ENCODE measurements around the gene OSBP. TPM values are rescaled to one million over a fixed set of nuclear protein-coding genes. Genes with fewer than 3 reads are reported as not detected.

The OSBP gene
- total RNA-seq, 3 donors from 2014 or later = 42.4 to 48.2 (median 43.9) TPM

DNA sequence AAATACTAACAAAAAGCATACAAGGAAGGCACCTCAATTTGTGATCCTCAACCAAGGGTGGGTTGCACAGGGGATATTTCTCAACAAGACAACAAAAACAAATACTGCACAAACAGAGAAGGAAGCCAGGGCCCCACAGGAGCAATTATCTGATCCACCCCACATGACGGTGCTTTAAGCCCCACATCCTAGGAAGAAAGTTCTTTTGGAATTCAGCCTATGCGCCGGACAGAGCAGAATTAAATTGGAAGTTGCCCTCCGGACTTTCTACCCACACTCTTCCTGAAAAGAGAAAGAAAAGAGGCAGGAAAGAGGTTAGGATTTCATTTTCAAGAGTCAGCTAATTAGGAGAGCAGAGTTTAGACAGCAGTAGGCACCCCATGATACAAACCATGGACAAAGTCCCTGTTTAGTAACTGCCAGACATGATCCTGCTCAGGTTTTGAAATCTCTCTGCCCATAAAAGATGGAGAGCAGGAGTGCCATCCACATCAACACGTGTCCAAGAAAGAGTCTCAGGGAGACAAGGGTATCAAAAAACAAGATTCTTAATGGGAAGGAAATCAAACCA is 40.6 kb downstream of the OSBP start:
- no peaks in the 10 kb centered on the region for H3K4me1 ChIP-seq
- intact Hi-C loops (cut with DNase I; ENCODE audit: low total_unique reads) = loop anchor here (5.0 kb wide), 1 partner anchor 998 kb away; the partner anchor contains the start of genes LPXN and ZFP91
- H3K27ac ChIP-seq = peak overlapping the region; percentile 27 to 54
- no peak for DNase-seq (ENCODE audit: low spot score in 2 of 2)
- H3K27me3 ChIP-seq = no peaks in the 10 kb centered on the region
- no peak overlapping the region for H3K4me3 ChIP-seq
- no peak for TF ChIP-seq POLR2A (IDR thresholded peaks at IDR 0.05)
- no peak for TF ChIP-seq POLR2AphosphoS5 (IDR thresholded peaks at IDR 0.05)
- TF ChIP-seq, protein P1, sequence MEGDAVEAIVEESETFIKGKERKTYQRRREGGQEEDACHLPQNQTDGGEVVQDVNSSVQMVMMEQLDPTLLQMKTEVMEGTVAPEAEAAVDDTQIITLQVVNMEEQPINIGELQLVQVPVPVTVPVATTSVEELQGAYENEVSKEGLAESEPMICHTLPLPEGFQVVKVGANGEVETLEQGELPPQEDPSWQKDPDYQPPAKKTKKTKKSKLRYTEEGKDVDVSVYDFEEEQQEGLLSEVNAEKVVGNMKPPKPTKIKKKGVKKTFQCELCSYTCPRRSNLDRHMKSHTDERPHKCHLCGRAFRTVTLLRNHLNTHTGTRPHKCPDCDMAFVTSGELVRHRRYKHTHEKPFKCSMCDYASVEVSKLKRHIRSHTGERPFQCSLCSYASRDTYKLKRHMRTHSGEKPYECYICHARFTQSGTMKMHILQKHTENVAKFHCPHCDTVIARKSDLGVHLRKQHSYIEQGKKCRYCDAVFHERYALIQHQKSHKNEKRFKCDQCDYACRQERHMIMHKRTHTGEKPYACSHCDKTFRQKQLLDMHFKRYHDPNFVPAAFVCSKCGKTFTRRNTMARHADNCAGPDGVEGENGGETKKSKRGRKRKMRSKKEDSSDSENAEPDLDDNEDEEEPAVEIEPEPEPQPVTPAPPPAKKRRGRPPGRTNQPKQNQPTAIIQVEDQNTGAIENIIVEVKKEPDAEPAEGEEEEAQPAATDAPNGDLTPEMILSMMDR (IDR thresholded peaks at IDR 0.05) = no peak
- no peaks in the 10 kb centered on the region for H3K9me3 ChIP-seq
- H3K36me3 ChIP-seq = peaks cover 11% of the 10 kb centered on the region

DNA sequence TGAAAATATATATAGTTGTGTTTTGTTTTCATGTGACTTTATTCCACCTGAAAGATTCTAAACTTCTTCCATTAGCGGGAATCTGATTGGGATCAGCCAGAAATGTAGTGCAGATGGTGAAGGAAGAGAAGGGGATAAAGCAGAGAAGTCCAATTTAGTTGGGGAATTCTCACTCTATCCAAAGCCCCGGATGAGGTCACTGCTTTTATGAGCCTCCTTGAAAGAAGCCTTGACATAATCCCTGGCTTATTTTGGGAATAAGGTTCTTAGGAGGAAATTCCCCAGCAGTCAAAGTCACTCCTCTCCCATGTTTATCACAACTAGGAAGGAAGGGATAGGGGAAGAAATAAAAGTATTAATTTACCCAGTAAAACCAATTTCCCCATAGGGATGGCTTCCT is 41.1 kb downstream of the OSBP start:
- intact Hi-C loops (cut with DNase I; ENCODE audit: low total_unique reads) = loop anchor here (5.0 kb wide), 1 partner anchor 997 kb away; the partner anchor contains the start of genes LPXN and ZFP91
- Histone ChIP-seq H3K27me3 (no peaks in the 10 kb centered on the region), H3K9me3 (no peaks in the 10 kb centered on the region), H3K27ac (peak overlapping the region; percentile 27 to 54), H3K4me3 (no peak overlapping the region), H3K36me3 (peaks cover 11% of the 10 kb centered on the region), H3K4me1 (no peaks in the 10 kb centered on the region)
- DNase-seq (ENCODE audit: low spot score in 2 of 2) = no peak
- TF ChIP-seq POLR2AphosphoS5 (IDR thresholded peaks at IDR 0.05) (no peak), POLR2A (IDR thresholded peaks at IDR 0.05) (no peak)
- TF ChIP-seq, protein P1 (IDR thresholded peaks at IDR 0.05) = no peak

DNA sequence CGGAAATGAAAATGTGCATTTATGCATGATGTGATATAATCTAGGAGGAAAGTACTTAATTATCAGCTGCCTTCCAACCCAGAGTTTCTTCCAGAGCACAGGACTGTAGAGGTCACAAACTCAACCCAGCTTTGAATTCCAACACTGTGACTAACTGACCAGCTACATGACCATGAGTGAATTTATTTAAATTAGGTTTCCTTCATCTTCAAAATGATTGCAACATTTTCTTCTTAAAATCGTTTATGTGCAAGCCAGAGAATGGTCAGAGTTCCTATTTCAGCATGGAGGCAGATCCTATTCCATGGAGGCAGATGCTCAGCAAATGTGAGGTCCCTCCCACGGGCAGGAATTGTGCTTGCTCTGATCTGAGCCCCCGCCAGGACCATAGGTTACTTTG is 42.4 kb downstream of the OSBP start:
- TF ChIP-seq, protein P1 (IDR thresholded peaks at IDR 0.05) = no peak
- TF ChIP-seq POLR2AphosphoS5 (IDR thresholded peaks at IDR 0.05) (no peak), POLR2A (IDR thresholded peaks at IDR 0.05) (no peak)
- Histone ChIP-seq H3K36me3 (peaks cover 11% of the 10 kb centered on the region), H3K9me3 (no peaks in the 10 kb centered on the region), H3K27me3 (no peaks in the 10 kb centered on the region), H3K4me3 (no peak overlapping the region), H3K4me1 (no peaks in the 10 kb centered on the region), H3K27ac (peak overlapping the region in 1 of 2 donors; percentile 40)
- no peak for DNase-seq (ENCODE audit: low spot score in 2 of 2)
- intact Hi-C loops (cut with DNase I; ENCODE audit: low total_unique reads) = loop anchor here (5.0 kb wide), 1 partner anchor 996 kb away; the partner anchor contains the start of genes LPXN and ZFP91

DNA sequence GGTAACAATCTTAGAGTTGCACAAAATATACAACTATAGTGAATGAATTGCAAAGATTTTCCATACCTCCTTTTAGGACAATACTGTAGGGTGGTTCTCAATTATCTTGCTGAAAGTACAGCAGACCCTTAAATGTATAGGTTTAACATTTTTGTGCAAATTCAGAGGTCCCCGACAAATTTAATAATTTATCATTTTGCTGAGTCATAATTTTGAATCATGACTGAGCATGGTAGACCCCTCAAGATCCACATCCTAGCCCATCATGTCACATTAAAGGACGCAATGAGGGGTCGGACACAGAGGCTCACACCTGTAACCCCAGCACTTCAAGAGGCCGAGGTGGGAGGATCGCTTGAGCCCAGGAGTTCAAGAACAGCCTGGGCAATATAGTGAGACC is 43.5 kb downstream of the OSBP start:
- no peak for DNase-seq (ENCODE audit: low spot score in 2 of 2)
- H3K9me3 ChIP-seq = no peaks in the 10 kb centered on the region
- no peak overlapping the region for H3K27ac ChIP-seq
- H3K4me3 ChIP-seq = no peak overlapping the region
- H3K4me1 ChIP-seq = no peaks in the 10 kb centered on the region
- TF ChIP-seq, protein P1 (IDR thresholded peaks at IDR 0.05) = no peak
- TF ChIP-seq POLR2AphosphoS5 (IDR thresholded peaks at IDR 0.05) (no peak), POLR2A (IDR thresholded peaks at IDR 0.05) (no peak)
- H3K27me3 ChIP-seq = no peaks in the 10 kb centered on the region
- H3K36me3 ChIP-seq = peaks cover 10% of the 10 kb centered on the region
- intact Hi-C loops (cut with DNase I; ENCODE audit: low total_unique reads) = loop anchor here (5.0 kb wide), 1 partner anchor 995 kb away; the partner anchor contains the start of genes LPXN and ZFP91

DNA sequence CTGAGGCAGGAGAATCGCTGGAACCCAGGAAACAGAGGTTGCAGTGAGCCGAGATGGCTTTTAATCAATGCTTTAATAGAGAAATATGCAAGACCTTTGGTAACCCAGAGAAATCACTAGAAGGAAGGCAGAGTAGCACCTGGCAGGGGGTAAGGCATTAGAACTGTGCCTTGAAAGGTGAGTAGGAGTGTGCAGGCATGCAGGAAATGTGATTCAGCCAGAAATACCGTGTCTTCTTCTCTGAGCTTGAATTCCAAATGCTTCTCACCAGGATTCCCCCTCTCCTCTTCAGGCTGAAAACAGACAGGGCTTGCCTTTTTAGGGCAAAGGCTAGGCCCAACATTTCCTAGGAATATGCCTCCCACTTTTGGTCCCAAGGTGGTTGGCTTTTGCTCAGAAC is 53.3 kb downstream of the OSBP start:
- intact Hi-C loops (cut with DNase I; ENCODE audit: low total_unique reads) = no loop called here

More for the DNA sequence above, 53.3 kb downstream of the OSBP start:
- no peak for TF ChIP-seq POLR2AphosphoS5 (IDR thresholded peaks at IDR 0.05)
- TF ChIP-seq POLR2A (IDR thresholded peaks at IDR 0.05) = no peak
- TF ChIP-seq, protein P1 (IDR thresholded peaks at IDR 0.05) = no peak
- DNase-seq (ENCODE audit: low spot score in 2 of 2) = no peak
- no peaks in the 10 kb centered on the region for H3K4me1 ChIP-seq
- peak overlapping the region in 1 of 2 donors; percentile 88 for H3K27ac ChIP-seq
- H3K27me3 ChIP-seq = no peaks in the 10 kb centered on the region
- no peaks in the 10 kb centered on the region for H3K36me3 ChIP-seq
- no peak overlapping the region for H3K4me3 ChIP-seq
- no peaks in the 10 kb centered on the region for H3K9me3 ChIP-seq
